ENCODE results near the gene LIME1. TPM values are rescaled to one million over a fixed set of nuclear protein-coding genes. Genes with fewer than 3 reads are reported as not detected.
A peak's percentile ranks its signal among the peaks of the same experiment; 100 is the strongest.

LIME1 gene
- total RNA-seq, result 10 to 100 TPM in 4 of 9 donors, 1 to 10 TPM in 5; 1.6 to 32.2 (median 6.3) TPM
- 100 to 1,000 TPM in 1 of 3 donors, 10 to 100 TPM in 1, under 1 TPM in 1; 0.22 to 103 (median 45.0) TPM for polyA plus RNA-seq
- long read RNA-seq, donor 1, result 0 reads
- long read RNA-seq, donor 2, result 0 reads
- long read RNA-seq, donor 3, result 0 reads
- long read RNA-seq, donor 4, partial matches to known transcripts, result 4 of 6 reads
- long read RNA-seq, donor 4, other reads (novel, unspliced or antisense), result 0 of 6 reads
- long read RNA-seq, donor 5, partial matches to known transcripts, result 0 of 1 reads
- long read RNA-seq, donor 5, other reads (novel, unspliced or antisense), result 0 of 1 reads
- long read RNA-seq, donor 6, partial matches to known transcripts, result 3 of 4 reads
- long read RNA-seq, donor 6, other reads (novel, unspliced or antisense), result 0 of 4 reads
- long read RNA-seq, donor 7, result 0 reads
- long read RNA-seq, donor 8, result 0 reads
- long read RNA-seq, donor 9, result 0 reads
- long read RNA-seq, donor 10, result 0 reads

DNA sequence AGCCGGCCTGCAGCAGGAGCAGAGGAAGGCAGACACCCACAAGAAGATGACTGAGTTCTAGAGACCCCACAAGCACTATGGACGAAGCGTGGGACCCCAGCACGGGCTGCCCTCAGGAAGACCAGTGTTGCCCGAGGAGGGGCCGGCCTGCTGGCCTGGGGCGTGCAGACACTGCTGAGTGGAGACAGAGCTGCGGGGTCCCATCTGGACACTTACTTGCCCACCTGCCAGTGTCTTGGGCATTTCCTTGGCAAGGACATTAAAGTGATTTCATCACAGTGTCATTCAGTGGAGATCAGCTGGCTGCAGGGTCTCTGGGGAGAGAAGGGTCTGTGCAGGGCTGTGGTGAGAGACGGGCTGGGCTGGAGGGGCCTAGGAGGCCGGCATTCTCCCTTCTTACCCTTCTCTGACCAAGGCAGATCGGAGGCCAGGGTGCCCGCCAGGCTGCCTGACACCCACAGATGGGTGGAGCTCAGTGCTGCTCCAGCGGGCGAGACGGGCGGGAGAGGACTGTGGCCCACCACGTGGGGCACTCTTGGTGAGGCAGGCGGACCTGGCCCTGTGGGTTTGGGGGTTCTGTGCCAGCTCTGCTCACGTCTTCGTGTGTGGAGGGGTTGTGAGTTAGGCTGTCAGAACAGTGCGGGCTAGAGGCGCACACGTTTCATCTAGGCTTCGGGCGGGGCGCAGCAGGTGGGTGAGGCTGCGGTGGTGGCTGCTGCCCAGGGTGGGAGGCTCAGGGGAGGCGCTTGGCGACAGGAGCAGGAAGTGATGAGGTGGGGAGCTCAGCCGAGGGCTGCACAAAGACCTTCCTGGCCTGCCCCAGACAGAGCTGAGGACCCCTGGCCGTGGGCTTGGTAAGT lies at the start of gene LIME1:
LIME1 (plus strand) TSS at position 806 of the 860 bp plus-strand sequence. CDS start 886 bp downstream, outside the sequence.
- H3K27ac ChIP-seq, result no peak within 1 kb of the TSS
- DNase-seq, result peak in 3 of 7 donors; percentile 11 to 32 (median 20)
- peaks cover 30 to 32% of the 10 kb centered on the region in 2 donors for H3K4me1 ChIP-seq (replicated peaks in 1 of 2)
- 75 to 84% (median 79%) methylated on average over 12 to 31 of the region's 31 CpGs for WGBS, 4 donors
- intact Hi-C loops (cut with DNase I), result no loop called here
- H3K36me3 ChIP-seq (replicated peaks in 1 of 2), result peaks cover 0 to 24% of the 10 kb centered on the region in 2 donors
- H3K9me3 ChIP-seq (replicated peaks in 1 of 3), result no peaks in the 10 kb centered on the region
- H3K27me3 ChIP-seq, result no peaks in the 10 kb centered on the region
- TF ChIP-seq, protein P1, sequence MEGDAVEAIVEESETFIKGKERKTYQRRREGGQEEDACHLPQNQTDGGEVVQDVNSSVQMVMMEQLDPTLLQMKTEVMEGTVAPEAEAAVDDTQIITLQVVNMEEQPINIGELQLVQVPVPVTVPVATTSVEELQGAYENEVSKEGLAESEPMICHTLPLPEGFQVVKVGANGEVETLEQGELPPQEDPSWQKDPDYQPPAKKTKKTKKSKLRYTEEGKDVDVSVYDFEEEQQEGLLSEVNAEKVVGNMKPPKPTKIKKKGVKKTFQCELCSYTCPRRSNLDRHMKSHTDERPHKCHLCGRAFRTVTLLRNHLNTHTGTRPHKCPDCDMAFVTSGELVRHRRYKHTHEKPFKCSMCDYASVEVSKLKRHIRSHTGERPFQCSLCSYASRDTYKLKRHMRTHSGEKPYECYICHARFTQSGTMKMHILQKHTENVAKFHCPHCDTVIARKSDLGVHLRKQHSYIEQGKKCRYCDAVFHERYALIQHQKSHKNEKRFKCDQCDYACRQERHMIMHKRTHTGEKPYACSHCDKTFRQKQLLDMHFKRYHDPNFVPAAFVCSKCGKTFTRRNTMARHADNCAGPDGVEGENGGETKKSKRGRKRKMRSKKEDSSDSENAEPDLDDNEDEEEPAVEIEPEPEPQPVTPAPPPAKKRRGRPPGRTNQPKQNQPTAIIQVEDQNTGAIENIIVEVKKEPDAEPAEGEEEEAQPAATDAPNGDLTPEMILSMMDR (IDR thresholded peaks at IDR 0.05), result no peak
- no peak for TF ChIP-seq POLR2A (IDR thresholded peaks at IDR 0.05)
- H3K4me3 ChIP-seq, result peak within 1 kb of the TSS in 1 of 4 donors; percentile 33

- H3K27ac ChIP-seq, result peak overlapping the region; percentile 39 to 95 (median 72)
- H3K4me1 ChIP-seq (replicated peaks in 1 of 2), result peaks cover 4 to 33% of the 10 kb centered on the region in 2 donors
- intact Hi-C loops (cut with DNase I), result no loop called here
- H3K4me3 ChIP-seq, result no peak overlapping the region
- no peaks in the 10 kb centered on the region for H3K36me3 ChIP-seq (replicated peaks in 1 of 2)
- 90 to 94% (median 91%) methylated on average over 5 to 29 of the region's 29 CpGs for WGBS, 4 donors
- H3K27me3 ChIP-seq, result no peaks in the 10 kb centered on the region
- no peaks in the 10 kb centered on the region for H3K9me3 ChIP-seq (replicated peaks in 1 of 3)
- TF ChIP-seq POLR2A (IDR thresholded peaks at IDR 0.05), result no peak
- TF ChIP-seq, protein P1 (IDR thresholded peaks at IDR 0.05), result no peak
- peak in 1 of 7 donors; percentile 37 for DNase-seq
Observed at GRCh38 chr20:63687419-63688178, 48.9 kb upstream of the LIME1 start.

DNA sequence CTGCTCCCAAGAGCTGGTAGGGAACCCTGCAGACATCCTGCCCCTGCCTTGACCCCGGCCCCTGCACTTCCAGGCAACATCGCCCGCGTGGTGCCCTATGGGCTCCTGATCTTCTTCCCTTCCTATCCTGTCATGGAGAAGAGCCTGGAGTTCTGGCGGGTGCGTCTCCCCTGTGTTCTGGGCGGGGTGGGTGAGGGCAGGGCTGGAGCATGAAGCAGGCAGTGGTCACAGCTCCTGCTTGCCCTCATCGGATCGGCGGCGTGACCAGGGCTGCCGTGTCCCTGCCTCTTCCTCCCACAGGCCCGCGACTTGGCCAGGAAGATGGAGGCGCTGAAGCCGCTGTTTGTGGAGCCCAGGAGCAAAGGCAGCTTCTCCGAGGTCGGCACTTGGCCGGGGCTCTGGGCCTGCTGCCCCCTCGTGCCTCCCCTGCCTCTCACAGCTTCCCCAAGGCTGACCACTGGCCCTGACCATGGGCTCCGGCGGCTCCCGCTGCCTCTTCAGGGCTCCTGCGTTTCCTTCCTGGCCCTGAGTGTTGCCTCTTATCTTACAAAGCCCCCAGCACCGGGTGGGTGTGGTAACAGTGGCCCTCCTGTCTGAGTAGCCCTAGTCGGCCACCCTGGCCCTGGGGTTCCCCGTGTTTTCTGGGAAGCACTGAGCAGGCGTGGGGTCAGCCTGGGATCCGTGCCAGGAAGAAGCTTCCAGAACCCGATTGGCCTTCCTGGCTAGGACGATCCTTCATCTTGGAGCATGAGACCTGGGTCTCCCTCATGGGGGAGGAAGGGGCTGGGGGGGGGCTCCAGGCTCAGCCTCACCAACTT lies 48.0 kb upstream of the LIME1 start:
- TF ChIP-seq POLR2A (IDR thresholded peaks at IDR 0.05), result no peak
- TF ChIP-seq, protein P1 (IDR thresholded peaks at IDR 0.05), result no peak
- H3K27ac ChIP-seq, result peak overlapping the region in 3 of 5 donors; percentile 72 to 95 (median 93)
- no peaks in the 10 kb centered on the region for H3K27me3 ChIP-seq
- whole genome bisulfite sequencing, 4 donors, result 55 to 86% (median 60%) methylated on average over 4 to 31 of the region's 31 CpGs
- peak in 3 of 7 donors; percentile 38 to 66 (median 51) for DNase-seq
- intact Hi-C loops (cut with DNase I), result no loop called here
- no peaks in the 10 kb centered on the region for H3K36me3 ChIP-seq (replicated peaks in 1 of 2)
- peaks cover 4 to 29% of the 10 kb centered on the region in 2 donors for H3K4me1 ChIP-seq (replicated peaks in 1 of 2)
- no peaks in the 10 kb centered on the region for H3K9me3 ChIP-seq (replicated peaks in 1 of 3)
- H3K4me3 ChIP-seq, result no peak overlapping the region
